Calu3 (cell line): ENCODE results near the gene SNX30. TPM values are rescaled to one million over a fixed set of nuclear protein-coding genes. Genes with fewer than 3 reads are reported as not detected.

Experiments
- BruUV-seq: library from RNA; stranded (reverse); fragments of 400-500 nt; replicated peaks from 2 replicates; lab custom pipeline; 2021; lab: Mats Ljungman, UMichigan
- CTCF ChIA-PET: fragments of 300-600 bp; sonication (Branson Sonifier 250); formaldehyde crosslinking; loops from one replicate; lab custom pipeline; 2022; ENCODE audit warnings: antibody characterized with exemption; lab: Charles Lee
- DNase-seq: peaks from one replicate; pipeline ENCODE4 v3.0.0; 2022
- H3K27ac Mint-ChIP-seq: one replicate; pipeline ENCODE4 v1.8.0; 2022; ENCODE audit warnings: mixed read lengths; ENCODE audit not compliant: unreplicated experiment
- H3K27me3 Mint-ChIP-seq: one replicate; pipeline ENCODE4 v1.8.0; 2022; ENCODE audit warnings: mixed read lengths; ENCODE audit not compliant: unreplicated experiment
- H3K36me3 Mint-ChIP-seq: one replicate; pipeline ENCODE4 v1.8.0; 2022; ENCODE audit warnings: mild to moderate bottlenecking, moderate library complexity, mixed read lengths; ENCODE audit not compliant: insufficient read depth, unreplicated experiment
- H3K4me1 Mint-ChIP-seq: one replicate; pipeline ENCODE4 v1.8.0; 2022; ENCODE audit warnings: mild to moderate bottlenecking, low read depth, mixed read lengths; ENCODE audit not compliant: unreplicated experiment
- H3K4me3 Mint-ChIP-seq: one replicate; pipeline ENCODE4 v1.8.0; 2022; ENCODE audit warnings: mild to moderate bottlenecking, low read depth, moderate library complexity, mixed read lengths; ENCODE audit not compliant: unreplicated experiment
- H3K9me3 Mint-ChIP-seq: one replicate; pipeline ENCODE4 v1.8.0; 2022; ENCODE audit warnings: low read depth, mixed read lengths; ENCODE audit not compliant: unreplicated experiment
- intact Hi-C: fragments of 100-400 bp; cut with micrococcal nuclease; formaldehyde crosslinking; loops from one replicate; pipeline ENCODE4 v1.10.0; 2022; ENCODE audit not compliant: unreplicated experiment
- total RNA-seq: library from RNA; stranded (reverse); gene quantifications from 2 replicates; pipeline ENCODE4 v1.2.3, GENCODE V29; 2022
- TF ChIP-seq, protein P1 (sequence below): fragments of 200-600 bp; IDR thresholded peaks from one replicate; pipeline ENCODE4 v1.8.0; 2022; ENCODE audit warnings: antibody characterized with exemption; ENCODE audit not compliant: unreplicated experiment

The SNX30 gene
- total RNA-seq, 1 experiment from 2014 or later: 8.7 TPM

DNA sequence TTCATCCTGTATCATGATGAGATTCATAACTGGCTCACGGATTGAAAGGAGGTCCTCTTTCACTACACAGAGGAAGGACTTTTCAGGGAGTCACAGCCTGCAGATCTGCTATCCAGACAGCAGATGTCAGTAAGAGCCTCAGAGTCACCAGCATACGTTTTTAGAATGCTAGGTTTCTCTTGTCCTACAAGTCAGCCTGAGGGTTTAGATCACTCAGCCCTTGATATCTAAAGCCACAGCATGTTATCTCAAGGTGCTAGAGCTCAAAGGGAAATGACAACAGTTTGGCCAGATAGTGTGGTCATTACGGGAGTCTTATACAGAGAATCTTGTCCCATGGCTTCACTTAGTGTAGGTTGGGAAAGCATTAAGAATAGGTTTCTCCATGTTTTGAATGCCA lies 171.0 kb downstream of the SNX30 start:
- DNase-seq: peak; percentile 7
- no peaks in the 10 kb centered on the region for H3K9me3 Mint-ChIP-seq
- H3K36me3 Mint-ChIP-seq: peaks cover 9% of the 10 kb centered on the region
- TF ChIP-seq, protein P1, sequence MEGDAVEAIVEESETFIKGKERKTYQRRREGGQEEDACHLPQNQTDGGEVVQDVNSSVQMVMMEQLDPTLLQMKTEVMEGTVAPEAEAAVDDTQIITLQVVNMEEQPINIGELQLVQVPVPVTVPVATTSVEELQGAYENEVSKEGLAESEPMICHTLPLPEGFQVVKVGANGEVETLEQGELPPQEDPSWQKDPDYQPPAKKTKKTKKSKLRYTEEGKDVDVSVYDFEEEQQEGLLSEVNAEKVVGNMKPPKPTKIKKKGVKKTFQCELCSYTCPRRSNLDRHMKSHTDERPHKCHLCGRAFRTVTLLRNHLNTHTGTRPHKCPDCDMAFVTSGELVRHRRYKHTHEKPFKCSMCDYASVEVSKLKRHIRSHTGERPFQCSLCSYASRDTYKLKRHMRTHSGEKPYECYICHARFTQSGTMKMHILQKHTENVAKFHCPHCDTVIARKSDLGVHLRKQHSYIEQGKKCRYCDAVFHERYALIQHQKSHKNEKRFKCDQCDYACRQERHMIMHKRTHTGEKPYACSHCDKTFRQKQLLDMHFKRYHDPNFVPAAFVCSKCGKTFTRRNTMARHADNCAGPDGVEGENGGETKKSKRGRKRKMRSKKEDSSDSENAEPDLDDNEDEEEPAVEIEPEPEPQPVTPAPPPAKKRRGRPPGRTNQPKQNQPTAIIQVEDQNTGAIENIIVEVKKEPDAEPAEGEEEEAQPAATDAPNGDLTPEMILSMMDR: no peak
- no peak overlapping the region for H3K27ac Mint-ChIP-seq
- intact Hi-C loops: loop anchor here (5.0 to 10.0 kb wide), 2 partner anchors 191 to 733 kb away; no protein-coding TSS in a partner anchor
- H3K27me3 Mint-ChIP-seq: no peaks in the 10 kb centered on the region
- no TSS peak for BruUV-seq
- H3K4me3 Mint-ChIP-seq: no peak overlapping the region
- H3K4me1 Mint-ChIP-seq: peaks cover 12% of the 10 kb centered on the region
- CTCF ChIA-PET: no interaction called here

Other genes with a start within 250 kb of the SNX30 start
- 18.7 and 23.2 TPM in 2 replicates for gene INIP, start 32.6 kb upstream of the SNX30 start, total RNA-seq
- not detected in 2 replicates for gene SLC46A2, start 140.1 kb downstream of the SNX30 start, total RNA-seq